ENCODE measurements around the gene PTGFRN.
"Not testable (repeated sequence)": the region's sequence is repeated elsewhere in the genome, so short reads cannot be mapped to it uniquely, and the experiment has no call there.

PTGFRN gene

DNA sequence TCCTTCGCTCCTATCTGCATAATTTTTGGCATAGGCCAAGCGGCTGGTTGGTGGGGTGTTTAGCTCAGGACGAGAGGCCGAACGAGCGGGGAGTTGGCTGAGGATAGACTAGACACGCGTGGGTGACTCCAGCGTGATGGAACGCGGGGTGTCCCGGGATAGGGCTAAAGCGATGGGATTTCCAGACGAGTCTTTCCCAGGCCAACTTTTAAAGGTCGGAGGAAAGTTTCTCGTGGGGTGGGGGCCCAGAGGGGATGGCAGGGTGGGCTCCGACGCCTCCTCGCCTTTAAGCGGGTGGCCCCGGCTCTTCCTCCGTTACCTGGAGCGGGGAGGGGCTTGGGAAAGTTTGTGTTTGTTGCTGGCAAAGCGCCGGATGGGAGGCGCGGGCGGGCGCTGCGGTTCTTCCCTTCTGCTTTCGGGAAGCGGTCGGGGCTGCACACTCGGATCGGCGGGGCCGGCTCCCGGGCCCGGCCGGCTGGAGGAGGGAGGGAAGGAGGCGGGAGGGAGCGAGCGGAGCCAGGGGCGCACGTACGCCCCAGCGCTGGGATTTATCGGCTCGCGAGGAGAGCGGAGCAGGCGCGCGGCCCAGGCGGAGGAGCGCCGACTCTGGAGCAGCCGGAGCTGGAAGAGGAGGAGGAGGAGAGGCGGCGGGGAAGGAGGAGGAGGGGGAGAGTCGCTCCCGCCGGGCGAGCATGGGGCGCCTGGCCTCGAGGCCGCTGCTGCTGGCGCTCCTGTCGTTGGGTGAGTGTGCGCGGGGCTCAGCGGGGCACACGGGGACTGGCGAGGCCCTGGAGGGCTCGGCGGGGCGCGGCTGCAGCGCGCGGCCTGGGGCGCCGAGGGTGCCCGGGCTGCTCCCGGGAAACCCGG is at the start of gene PTGFRN:
Gene PTGFRN, plus strand, starts transcription at position 405 of the 867 bp plus-strand sequence. Its CDS starts 288 bp downstream, at position 693.
- peak in 31 of 56 donors; percentile 13 to 73 (median 35) for DNase-seq

DNA sequence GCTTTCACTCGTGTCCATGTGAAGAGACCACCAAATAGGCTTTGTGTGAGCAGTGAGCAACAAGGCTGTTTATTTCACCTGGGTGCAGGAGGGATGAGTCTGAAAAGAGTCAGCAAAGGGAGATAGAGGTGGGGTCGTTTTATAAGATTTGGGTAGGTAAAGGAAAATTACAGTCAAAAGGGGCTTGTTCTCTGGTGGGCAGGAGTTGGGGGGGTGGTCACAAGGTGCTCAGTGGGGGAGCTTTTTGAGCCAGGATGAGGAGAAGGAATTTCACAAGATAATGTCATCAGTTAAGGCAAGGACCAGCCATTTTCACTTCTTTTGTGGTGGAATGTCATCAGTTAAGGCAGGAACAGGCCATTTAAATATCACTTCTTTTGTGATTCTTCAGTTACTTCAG is 49.5 kb upstream of the PTGFRN start:
- DNase-seq, result not testable (repeated sequence)

DNA sequence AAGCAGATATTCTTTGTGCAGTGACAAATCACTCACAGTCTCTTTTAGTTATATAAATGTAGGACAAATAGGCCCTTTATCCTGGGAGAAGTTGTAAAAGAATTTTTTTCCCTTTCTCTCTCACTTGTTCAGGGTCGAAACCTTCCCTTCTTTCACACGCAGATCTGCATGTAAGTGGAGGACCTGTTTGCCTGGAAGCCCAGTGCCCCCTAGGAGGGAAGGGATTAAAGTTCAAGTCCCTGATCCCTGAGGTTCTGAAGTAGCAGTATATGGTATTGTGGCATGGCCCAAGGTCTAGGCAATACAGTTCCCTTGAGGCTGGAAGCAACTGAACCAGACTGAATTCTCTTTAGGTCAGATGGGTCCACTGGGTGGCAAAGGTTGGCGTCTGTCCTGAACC is 48.6 kb upstream of the PTGFRN start:
- no peak for DNase-seq

DNA sequence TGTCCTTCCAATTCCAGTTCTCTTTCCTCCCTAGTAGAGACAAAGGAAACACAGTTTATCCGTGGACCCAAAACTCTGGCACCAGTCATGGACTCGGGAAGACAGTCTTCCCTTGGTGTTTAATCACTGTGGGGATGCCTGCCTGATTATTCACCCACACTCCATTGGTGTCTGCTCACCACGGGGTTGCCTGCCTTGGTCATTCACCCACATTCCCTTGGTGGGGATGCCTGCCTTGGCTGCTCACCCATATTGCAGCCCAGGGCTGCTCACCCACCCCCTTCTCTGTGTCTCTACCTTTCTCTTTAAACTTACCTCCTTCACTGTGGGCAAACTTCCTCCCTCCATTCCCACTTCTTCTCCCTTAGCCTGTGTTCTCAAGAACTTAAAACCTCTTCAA is 46.7 kb upstream of the PTGFRN start:
- DNase-seq, result not testable (repeated sequence)

DNA sequence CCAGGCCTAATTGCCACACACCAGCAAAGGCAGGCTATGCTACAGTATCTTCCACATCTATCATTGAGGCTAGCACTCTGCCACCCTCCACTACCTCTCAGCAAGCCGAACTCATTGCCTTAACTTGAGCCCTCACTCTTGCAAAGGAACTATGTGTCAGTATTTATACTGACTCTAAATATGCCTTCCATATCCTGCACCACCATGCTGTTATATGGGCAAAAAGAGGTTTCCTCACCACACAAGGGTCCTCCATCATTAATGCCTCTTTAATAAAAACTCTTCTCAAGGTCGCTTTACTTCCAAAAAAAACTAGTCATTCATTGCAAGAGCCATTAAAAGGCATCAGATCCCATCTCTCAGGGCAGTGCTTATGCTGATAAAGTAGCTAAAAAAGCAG is 43.2 kb upstream of the PTGFRN start:
- DNase-seq, result not testable (repeated sequence)

DNA sequence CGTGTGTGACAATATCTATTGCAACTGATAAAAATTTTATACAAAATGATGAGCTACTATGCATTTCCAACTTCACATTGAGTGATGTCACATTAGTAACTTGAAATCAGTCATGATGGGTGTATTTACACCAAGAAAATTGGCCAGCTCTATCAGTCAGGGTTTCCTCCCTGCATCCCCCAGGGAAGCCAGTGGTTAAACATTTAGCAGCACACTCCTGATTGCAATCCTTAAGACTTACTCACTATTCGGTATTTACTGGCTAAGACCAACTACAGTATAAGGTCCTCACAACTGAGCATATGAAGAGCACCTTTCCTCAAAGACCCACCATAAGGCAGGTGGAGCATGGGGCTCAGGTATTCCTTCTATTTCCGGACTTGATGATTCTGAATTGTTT is 41.3 kb upstream of the PTGFRN start:
- DNase-seq, result no peak

DNA sequence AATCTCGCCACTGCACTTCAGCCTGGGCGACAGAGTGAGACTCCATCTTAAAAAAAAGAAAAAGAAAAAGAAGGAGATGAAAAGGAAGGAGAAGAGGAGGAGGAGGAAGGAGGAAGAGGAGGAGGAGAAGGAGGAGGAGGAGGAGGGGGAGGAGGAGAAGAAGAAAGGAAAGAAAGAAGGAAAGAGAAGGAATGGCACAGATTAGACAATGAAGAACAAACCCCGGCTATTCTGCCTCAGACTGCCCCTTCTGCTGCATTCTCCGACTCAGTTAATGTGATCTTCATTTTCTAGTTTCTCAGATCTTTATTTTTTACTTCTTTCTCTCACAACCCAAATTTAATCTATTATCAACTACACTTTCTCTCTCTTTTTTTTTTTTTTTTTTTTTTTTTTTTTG is 40.1 kb upstream of the PTGFRN start:
- DNase-seq, result no peak

DNA sequence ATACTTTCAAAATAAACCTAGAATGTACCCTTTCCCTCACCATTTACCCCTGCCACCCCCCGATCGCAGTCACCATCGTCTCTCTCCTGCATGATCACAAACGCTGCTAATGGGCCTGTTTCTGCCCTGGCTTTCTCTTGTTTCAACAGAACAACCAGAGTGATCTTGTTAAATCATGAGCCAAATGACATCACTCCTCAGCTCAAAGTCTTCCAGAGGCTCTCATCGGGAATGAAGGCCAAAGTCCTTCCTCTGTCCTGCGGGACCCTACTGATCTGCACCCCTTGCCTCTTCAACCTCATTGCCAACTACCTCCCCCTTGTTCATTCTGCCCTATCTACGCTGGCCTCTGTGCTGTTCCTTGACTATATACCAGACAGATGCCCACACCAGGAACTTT is 39.4 kb upstream of the PTGFRN start:
- DNase-seq, result no peak

DNA sequence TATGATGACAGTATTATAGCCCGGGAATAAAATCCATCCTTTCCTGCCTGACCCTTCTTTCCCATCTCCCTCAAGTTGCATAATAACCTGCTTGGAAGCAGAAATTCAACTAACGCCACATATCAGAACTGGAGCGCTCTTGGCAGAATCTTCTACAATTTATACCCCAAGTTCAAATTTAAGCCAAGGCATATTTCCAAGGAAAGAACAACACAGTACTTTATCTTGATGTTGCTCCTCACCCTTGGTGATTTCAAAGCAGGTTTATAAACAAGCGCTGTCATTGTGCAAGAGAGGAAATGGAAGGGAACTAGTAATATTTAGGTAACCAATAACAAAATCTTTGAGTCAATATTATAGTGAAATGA is 38.0 kb upstream of the PTGFRN start:
- no peak for DNase-seq

DNA sequence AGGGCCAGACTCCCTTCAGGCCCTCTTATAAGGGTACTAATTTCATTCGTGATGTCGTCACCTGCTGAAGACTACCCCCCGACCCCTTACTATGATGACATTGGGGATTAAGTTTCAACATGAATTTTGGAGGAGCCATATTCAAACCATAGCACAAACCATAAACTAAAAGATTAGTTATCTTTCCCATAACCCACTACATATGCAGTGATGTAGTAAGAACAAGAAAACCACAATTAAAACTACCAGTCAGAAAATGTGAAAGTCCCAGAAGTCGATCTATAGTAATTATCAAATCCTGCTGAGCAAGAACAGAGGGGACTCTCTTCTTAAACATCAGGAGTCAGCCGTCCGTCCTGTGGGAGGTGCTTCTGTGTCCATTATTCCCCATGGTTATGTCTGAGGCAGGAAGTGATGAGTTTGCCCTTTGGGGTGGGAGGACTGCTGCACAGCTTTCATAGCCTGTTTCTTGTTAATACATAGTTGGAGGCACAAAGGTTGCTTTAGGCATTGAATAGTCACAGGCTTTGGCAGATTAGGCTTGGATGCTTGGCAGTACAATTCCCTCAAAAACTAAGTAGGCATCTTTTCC is 35.9 kb upstream of the PTGFRN start:
- no peak for DNase-seq

DNA sequence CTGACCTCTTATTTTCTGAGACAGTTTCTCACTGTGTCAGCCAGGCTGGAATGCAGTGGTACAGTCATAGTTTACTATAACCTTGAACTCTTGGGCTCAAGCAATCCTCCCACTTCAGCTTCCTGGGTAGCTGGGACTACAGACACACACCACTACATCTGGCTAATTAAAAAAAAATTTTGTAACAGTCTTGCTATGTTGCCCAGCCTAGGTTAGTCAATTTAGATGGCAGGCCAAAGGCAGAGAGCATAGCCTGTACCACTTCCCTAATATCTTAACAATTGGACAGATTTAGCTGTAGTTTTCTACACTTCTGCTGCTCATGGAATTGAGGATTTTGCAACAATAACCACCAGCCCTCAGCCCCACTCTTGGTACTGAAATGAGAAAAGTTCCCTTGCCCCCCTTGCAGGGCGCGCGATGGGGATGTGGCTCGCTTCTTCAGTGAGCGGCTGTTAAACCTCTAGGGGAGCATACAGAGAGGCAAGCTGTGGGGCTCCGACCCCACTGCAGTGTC is 34.9 kb upstream of the PTGFRN start:
- no peak for DNase-seq

DNA sequence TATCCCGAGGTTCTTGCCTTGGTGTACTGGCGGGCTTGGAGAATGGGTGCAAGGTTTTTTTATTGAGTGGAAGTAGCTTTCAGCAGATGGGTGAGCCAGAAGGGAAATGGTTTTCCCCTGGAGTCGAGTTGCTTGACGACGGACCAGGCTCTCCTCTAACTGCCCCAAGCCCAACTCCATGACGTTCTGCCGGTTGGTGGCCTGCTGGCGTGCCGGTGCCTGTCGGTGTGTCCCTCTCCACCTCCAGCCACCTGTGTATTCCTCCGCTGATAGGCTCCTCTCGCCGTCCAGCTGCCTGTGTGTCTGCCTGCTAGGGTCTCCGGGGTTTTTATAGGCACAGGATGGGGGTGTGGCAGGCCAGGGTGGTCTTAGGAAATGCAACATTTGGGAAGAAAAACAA is 34.3 kb upstream of the PTGFRN start:
- DNase-seq, result no peak

DNA sequence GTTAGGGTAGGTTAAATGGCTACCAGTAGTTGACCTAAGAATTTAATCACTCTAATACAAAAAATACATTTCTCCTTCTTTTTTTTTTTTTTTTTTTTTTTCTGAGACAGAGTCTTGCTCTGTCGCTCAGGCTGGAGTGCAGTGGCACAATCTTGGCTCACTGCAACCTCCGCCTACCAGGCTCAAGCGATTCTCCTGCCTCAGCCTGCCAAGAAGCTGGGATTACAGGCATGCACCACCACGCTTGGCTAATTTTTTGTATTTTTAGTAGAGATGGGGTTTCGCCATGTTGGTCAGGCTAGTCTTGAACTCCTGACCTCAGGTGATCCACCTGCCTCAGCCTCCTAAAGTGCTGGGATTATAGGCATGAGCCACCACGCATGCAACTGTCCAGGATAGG is 33.8 kb upstream of the PTGFRN start:
- peak in 2 of 56 donors; percentile 6 to 8 for DNase-seq

DNA sequence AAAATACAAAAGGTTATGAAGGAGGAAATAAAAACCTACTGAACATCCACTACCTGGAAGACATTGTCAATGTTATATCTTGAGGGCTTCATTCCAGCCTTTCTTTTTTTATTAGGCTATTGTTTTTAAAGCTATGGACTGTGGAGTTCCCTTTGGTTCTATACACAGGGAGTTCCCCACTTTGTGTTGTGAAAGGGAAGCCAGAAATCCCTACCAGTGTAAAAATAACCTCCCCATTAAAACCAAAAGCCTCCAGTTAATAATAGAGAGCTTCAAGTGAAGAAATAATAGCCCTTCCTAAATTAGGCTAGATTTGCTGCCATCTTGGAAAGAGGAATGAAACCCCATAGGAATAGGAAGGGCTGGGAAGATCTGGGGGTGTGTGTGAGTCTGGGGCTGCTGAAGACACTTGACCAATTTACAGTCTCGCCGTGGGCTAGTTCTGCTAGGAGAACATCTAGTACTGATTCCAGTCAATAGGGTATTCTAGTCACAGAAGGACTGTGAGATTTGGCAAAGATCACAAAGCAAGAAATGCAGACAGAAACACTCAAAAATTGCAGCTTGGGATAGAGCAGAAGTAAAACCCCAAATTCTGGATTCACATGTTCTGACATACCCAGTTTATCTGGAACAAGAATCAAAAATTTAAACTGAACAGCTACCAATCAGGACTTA is 32.4 kb upstream of the PTGFRN start:
- DNase-seq, result no peak

DNA sequence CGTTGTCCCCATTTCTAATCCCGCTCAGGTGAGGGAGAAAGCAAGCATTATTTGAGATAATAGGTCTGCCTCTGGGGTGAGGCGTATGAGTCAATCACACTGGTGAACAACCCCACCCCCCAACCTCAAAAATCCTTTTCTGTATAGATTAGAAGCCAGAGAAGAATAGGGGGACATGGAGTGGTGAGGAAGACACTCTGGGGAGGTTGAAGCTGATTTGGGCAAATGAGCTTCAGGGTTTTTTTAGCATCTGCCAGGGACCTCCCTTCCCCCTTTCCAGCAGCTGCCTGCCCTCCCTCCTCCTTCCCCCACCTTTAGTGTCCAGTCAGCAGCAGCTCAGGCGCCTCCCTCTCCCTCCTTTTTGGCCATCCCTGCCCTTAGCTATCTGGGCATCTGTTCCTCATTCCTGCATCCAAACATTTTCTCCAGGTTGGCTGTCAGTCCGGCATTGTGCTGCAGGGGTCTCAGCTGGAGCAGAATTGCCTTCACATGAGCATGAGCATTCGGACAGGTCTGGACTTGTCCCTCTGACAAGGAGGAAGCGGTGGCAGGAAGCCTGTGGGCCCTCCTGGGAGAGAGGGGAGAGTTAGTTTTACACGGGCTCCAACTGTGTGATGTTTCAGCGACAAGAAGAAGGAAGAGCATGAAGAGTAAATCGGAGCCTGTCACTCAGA is 30.8 kb upstream of the PTGFRN start:
- DNase-seq, result peak in 26 of 56 donors; percentile 4 to 58 (median 23)

DNA sequence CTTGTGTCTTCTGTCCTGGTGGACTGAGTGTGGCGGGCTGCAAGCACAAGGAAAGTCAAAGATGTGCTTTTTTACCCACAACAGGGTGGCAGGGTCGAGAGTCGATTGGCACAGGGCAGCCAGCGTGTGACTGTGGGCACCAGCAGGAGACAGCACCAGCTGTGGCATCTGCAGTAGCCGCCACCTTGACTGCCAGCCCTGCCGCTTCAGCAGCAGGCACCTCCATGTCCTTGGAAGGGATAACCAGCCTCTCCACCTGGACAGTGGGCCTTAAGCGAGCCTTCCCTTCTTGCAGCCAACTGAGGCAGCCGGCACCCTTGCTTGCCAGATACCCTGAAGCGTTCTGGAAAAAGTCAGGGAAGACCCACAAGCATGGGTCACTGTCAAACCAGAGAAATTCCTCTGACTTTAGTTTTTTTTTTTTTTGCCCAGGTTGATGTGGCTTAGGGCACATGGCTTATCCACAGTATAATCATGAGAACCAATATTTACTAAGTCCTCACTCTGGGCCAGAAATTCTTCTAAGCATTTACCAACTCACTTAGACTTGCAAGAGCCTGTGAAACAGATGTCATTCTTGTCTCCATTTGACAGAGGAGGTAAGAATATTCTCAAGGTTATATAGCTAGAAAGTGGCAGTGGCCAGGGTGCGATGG is 30.1 kb upstream of the PTGFRN start:
- peak in 4 of 56 donors; percentile 28 to 39 (median 30) for DNase-seq

DNA sequence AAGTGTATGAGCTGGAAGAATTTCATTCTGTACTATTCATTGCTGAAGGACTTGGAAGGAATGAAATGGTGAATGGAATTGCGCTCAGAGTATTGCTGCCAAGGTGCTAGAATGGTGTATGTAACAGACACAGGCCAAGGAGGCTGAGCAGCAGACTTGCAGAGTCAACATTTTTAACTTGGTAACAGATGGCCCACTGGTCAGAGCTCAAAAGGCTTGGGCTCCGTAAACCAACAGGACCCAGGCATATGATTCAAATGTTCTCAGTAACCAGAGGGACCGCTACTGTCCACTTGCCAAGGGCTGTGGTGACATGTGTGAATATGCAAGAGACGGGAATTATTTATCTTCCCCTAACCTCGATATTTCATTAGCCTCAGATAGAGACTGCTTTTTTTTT is 28.8 kb upstream of the PTGFRN start:
- no peak for DNase-seq

DNA sequence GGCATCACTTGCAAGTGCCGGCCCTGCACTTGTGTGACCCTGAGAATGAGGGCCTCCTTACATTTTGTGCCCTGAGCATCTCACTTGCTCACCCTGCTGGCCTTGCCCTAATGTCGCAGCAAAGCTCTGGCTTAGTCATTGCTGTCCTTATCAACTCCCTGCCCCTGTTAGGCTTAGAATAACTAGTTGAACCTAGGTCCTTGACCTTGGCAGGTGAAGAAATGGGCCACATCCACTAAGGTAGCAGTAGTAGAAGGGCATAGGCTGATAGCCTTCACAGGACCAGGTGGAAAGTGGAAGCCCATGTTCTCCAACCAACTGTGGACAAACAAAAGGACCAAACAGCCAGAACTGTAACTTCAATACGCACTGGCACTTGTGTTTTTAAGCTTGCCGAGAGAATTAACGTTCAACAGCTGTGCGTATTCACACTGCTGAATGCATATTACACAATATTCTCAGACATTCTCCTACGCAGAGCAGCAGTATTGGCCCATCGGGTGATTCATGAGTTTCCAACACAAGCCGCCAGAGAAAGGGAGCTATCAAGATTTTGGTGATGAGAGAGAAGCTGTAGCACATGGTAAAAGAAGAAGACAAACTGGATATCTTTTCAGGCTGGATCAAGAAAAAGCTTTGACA is 27.7 kb upstream of the PTGFRN start:
- DNase-seq, result peak in 19 of 56 donors; percentile 2 to 56 (median 17)

DNA sequence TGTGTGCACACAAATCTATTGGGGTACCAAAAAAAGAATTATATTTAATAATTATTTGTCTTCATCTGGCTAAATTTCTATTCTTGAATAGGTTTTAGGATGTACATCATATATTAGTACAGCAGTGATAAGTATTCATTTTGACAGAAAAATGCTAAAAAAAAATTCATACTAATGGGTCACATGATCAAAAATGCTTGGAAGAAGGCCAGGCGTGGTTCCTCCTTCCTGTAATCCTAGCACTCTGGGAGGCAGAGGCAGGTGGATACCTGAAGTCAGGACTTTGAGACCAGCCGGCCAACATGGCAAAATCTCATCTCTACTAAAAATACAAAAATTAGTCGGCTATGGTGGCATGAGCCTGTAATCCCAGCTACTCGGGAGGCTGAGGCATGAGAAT is 26.9 kb upstream of the PTGFRN start:
- no peak for DNase-seq

DNA sequence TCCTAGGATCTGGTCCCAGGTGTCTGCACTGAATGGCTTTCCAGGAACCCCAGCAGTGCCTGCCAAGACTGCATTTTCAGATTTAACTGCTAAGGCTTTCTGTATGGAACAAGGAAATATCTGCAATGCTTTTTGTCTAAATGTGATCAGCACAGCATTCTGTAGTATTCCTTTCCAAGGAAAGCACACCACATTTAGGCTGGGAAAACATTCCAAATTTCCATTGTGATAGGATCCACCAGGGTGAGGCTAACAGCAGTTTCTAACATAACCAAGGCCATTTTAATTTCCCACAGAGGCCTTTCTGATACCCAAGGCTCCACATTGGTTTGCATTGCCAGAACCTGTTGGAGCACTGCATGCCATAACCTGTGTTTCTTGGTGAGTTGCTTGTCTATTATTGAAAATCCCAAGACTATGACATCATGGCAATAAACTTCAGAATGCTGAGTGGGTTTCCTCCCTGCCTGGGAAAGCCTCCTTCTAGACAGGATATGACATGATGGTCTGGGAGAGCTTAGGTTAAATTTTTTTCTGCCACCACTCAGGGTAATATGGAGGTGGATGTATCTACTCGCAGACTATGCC is 23.3 kb upstream of the PTGFRN start:
- DNase-seq, result no peak
